ENCODE results near the gene NCOA5. TPM values are rescaled to one million over a fixed set of nuclear protein-coding genes. Genes with fewer than 3 reads are reported as not detected.
"Not testable (repeated sequence)": the region's sequence is repeated elsewhere in the genome, so short reads cannot be mapped to it uniquely, and the experiment has no call there.

Gene NCOA5
- total and polyA plus RNA-seq, 2 experiments from 2014 or later: 14.3 to 20.4 TPM

GRCh38 chr20:46107061-46107460 is 17.3 kb upstream of the NCOA5 start:
- Histone ChIP-seq H3K27me3 (no peaks in the 10 kb centered on the region), H3K4me1 (ENCODE audit: low read depth) (peaks cover 6% of the 10 kb centered on the region), H3K9me3 (ENCODE audit: low read depth) (no peaks in the 10 kb centered on the region), H3K4me3 (no peak overlapping the region), H3K36me3 (no peaks in the 10 kb centered on the region), H3K27ac (no peak overlapping the region)
- no peak for DNase-seq (ENCODE audit: low read depth in 1 of 2, low spot score in 1 of 2)
- TF ChIP-seq CTCF (IDR thresholded peaks at IDR 0.05; ENCODE audit: low read depth, low read length): no peak

GRCh38 chr20:46104262-46104661 is 14.5 kb upstream of the NCOA5 start:
- no peaks in the 10 kb centered on the region for H3K9me3 ChIP-seq (ENCODE audit: low read depth)
- no peak for DNase-seq (ENCODE audit: low read depth in 1 of 2, low spot score in 1 of 2)
- H3K4me1 ChIP-seq (ENCODE audit: low read depth): peaks cover 6% of the 10 kb centered on the region
- H3K36me3 ChIP-seq: no peaks in the 10 kb centered on the region
- no peak overlapping the region for H3K4me3 ChIP-seq
- H3K27ac ChIP-seq: no peak overlapping the region
- TF ChIP-seq CTCF (IDR thresholded peaks at IDR 0.05; ENCODE audit: low read depth, low read length): no peak
- peaks cover 7% of the 10 kb centered on the region for H3K27me3 ChIP-seq

GRCh38 chr20:46102940-46103339 is 13.2 kb upstream of the NCOA5 start:
- Histone ChIP-seq H3K27ac (no peak overlapping the region), H3K36me3 (no peaks in the 10 kb centered on the region), H3K4me3 (no peak overlapping the region), H3K9me3 (ENCODE audit: low read depth) (no peaks in the 10 kb centered on the region), H3K4me1 (ENCODE audit: low read depth) (no peaks in the 10 kb centered on the region), H3K27me3 (peaks cover 17% of the 10 kb centered on the region)
- no peak for TF ChIP-seq CTCF (IDR thresholded peaks at IDR 0.05; ENCODE audit: low read depth, low read length)
- no peak for DNase-seq (ENCODE audit: low read depth in 1 of 2, low spot score in 1 of 2)

GRCh38 chr20:46101957-46102356 is 12.2 kb upstream of the NCOA5 start:
- no peaks in the 10 kb centered on the region for H3K4me1 ChIP-seq (ENCODE audit: low read depth)
- H3K4me3 ChIP-seq: no peak overlapping the region
- H3K27me3 ChIP-seq: peaks cover 19% of the 10 kb centered on the region
- H3K27ac ChIP-seq: no peak overlapping the region
- no peak for DNase-seq (ENCODE audit: low read depth in 1 of 2, low spot score in 1 of 2)
- no peaks in the 10 kb centered on the region for H3K9me3 ChIP-seq (ENCODE audit: low read depth)
- H3K36me3 ChIP-seq: no peaks in the 10 kb centered on the region
- no peak for TF ChIP-seq CTCF (IDR thresholded peaks at IDR 0.05; ENCODE audit: low read depth, low read length)

GRCh38 chr20:46100988-46101387 is 11.2 kb upstream of the NCOA5 start:
- H3K9me3 ChIP-seq (ENCODE audit: low read depth): no peaks in the 10 kb centered on the region
- DNase-seq (ENCODE audit: low read depth in 1 of 2, low spot score in 1 of 2): no peak
- no peak overlapping the region for H3K4me3 ChIP-seq
- H3K4me1 ChIP-seq (ENCODE audit: low read depth): no peaks in the 10 kb centered on the region
- TF ChIP-seq CTCF (IDR thresholded peaks at IDR 0.05; ENCODE audit: low read depth, low read length): no peak
- H3K27ac ChIP-seq: no peak overlapping the region
- H3K27me3 ChIP-seq: peaks cover 19% of the 10 kb centered on the region
- no peaks in the 10 kb centered on the region for H3K36me3 ChIP-seq

- H3K4me3 ChIP-seq; H3K27ac ChIP-seq; H3K36me3 ChIP-seq; H3K4me1 ChIP-seq (ENCODE audit: low read depth); H3K9me3 ChIP-seq (ENCODE audit: low read depth); DNase-seq (ENCODE audit: low read depth in 1 of 2, low spot score in 1 of 2): not testable (repeated sequence)
- peaks cover 19% of the 10 kb centered on the region for H3K27me3 ChIP-seq
Observed at GRCh38 chr20:46100444-46100843, 10.7 kb upstream of the NCOA5 start.
